Esophagus squamous epithelium (tissue), 5 donors: ENCODE data around the gene DCC. TPM values are rescaled to one million over a fixed set of nuclear protein-coding genes. Genes with fewer than 3 reads are reported as not detected.

Experiments
- DNase-seq: peaks from one replicate; lab custom pipeline; 2025; lab: John Stamatoyannopoulos, UW
- H3K27ac ChIP-seq, 4 donors: fragments of 200-600 bp; sonication (generic); one replicate each; pipeline ENCODE4 v1.5.1; 2016 to 2019; ENCODE audit warnings: mild to moderate bottlenecking in 1 of 4
- H3K27me3 ChIP-seq, 4 donors: fragments of 200-600 bp; sonication (generic); 1 replicate in 3 of 4; 2 replicates in 1 of 4; pipeline versions ENCODE4 v1.5.1 to v1.6.0; 2017 to 2021; ENCODE audit warnings: antibody characterized with exemption in 1 of 4
- H3K36me3 ChIP-seq, 3 donors: fragments of 200-600 bp; sonication (generic); one replicate each; pipeline ENCODE4 v1.5.1; 2016 to 2019
- H3K4me1 ChIP-seq, 3 donors: fragments of 200-600 bp; sonication (generic); one replicate each; pipeline ENCODE4 v1.5.1; 2017 to 2019
- H3K4me3 ChIP-seq, 4 donors: fragments of 200-600 bp; sonication (generic); 1 replicate in 3 of 4; 2 replicates in 1 of 4; pipeline ENCODE4 v1.5.1; 2016 to 2019; ENCODE audit warnings: mild to moderate bottlenecking in 2 of 4, moderate library complexity in 1 of 4
- H3K9me3 ChIP-seq, 3 donors: fragments of 200-600 bp; sonication (generic); one replicate each; pipeline ENCODE4 v1.5.1; 2016 to 2019
- CTCF ChIP-seq, 6 experiments: fragments of 450-650 bp in 4 of 6; fragments of 200-600 bp in 2 of 6; sonication (generic) in 2 of 6; IDR thresholded peaks; one replicate each; pipeline ENCODE4 v1.5.1; 2016 to 2019; ENCODE audit warnings: antibody characterized with exemption in 6 of 6, mild to moderate bottlenecking in 4 of 6, moderate library complexity in 4 of 6
- POLR2A ChIP-seq, 4 donors: fragments of 450-650 bp; IDR thresholded peaks; one replicate each; pipeline ENCODE4 v1.6.1; 2017; ENCODE audit warnings: antibody characterized with exemption in 4 of 4, mild to moderate bottlenecking in 4 of 4, moderate library complexity in 3 of 4
- WGBS, 2 donors: methylation state at CpG; one replicate each; pipeline ENCODE4 v1.1.5; 2018; 5-methylcytosine and 5-hydroxymethylcytosine counted together
- intact Hi-C: fragments of 100-400 bp; cut with DNase I; formaldehyde crosslinking; loops from one replicate; pipeline ENCODE4 v1.15.0; 2022
- total RNA-seq, 4 donors: library from RNA; depleted of rRNA; stranded (reverse); fragments of >200 nt; gene quantifications; one replicate each; pipeline ENCODE4 v1.1.0, GENCODE V29; 2016
- donor health status: DM: yes; HTN: yes; CAD: no.

Gene DCC
- total RNA-seq, 4 donors from 2014 or later: 0.06 to 0.95 TPM; not detected in 2

DNA sequence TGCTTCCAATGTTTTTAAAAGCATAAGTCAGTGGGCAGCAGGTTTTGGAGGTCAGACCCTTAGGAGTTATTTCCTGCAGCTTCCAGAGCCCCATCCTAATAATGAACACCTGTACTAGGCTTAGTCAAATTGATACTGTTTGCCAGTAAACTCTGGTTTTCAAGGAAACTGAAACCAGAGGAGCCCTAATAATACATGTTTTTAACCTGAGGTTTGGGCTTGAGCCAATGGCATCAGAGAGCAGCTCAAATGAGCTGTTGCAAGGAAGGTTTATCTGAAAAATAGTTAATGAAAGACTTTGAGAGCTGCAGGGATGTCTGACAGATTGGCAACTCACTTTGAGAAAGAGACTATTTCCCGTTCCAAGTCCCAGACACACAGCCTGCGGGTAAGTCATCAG, 54.6 kb downstream of the DCC start:
- intact Hi-C loops: no loop called here
- Histone ChIP-seq H3K36me3 (no peaks in the 10 kb centered on the region), H3K27me3 (no peaks in the 10 kb centered on the region), H3K27ac (no peak overlapping the region), H3K4me3 (no peak overlapping the region), H3K4me1 (no peaks in the 10 kb centered on the region), H3K9me3 (no peaks in the 10 kb centered on the region)
- no peak for DNase-seq
- 45 to 51% methylated on average over 2 of the region's 2 CpGs for WGBS, 2 donors
- TF ChIP-seq CTCF (IDR thresholded peaks at IDR 0.05) (no peak), POLR2A (IDR thresholded peaks at IDR 0.05) (no peak)

GRCh38 chr18:52395146-52395852, 55.3 kb downstream of the DCC start:
- Histone ChIP-seq H3K36me3 (no peaks in the 10 kb centered on the region), H3K27ac (no peak overlapping the region), H3K4me1 (no peaks in the 10 kb centered on the region), H3K27me3 (no peaks in the 10 kb centered on the region), H3K4me3 (no peak overlapping the region), H3K9me3 (no peaks in the 10 kb centered on the region)
- intact Hi-C loops: no loop called here
- DNase-seq: no peak
- TF ChIP-seq POLR2A (IDR thresholded peaks at IDR 0.05) (no peak), CTCF (IDR thresholded peaks at IDR 0.05) (no peak)
- WGBS, 2 donors: 65 to 66% methylated on average over 4 to 5 of the region's 5 CpGs

DNA sequence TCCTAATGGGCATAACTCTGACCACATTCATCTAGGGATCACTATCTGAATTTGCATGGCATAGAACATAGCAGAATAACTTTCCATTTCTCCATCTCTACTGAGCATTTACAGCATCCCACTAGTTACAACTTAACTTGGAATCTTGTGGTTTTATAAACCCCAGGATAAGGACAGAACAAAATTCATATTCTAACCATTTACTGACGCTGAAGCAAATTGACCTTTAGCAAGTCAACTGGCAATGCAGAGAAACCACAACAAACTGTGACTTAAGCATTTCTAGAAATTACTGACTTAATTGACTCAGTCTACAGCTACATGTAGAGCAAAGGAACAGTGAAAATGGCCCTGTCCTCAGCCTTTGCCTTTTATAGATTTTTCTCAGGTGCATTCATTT, 61.2 kb downstream of the DCC start:
- intact Hi-C loops: no loop called here
- H3K27me3 ChIP-seq: no peaks in the 10 kb centered on the region
- no peak for DNase-seq
- H3K4me3 ChIP-seq: no peak overlapping the region
- no peaks in the 10 kb centered on the region for H3K9me3 ChIP-seq
- no peaks in the 10 kb centered on the region for H3K4me1 ChIP-seq
- no peak for TF ChIP-seq CTCF (IDR thresholded peaks at IDR 0.05)
- TF ChIP-seq POLR2A (IDR thresholded peaks at IDR 0.05): no peak
- 78 to 92% methylated on average over 1 of the region's 1 CpG for WGBS, 2 donors
- H3K27ac ChIP-seq: no peak overlapping the region
- H3K36me3 ChIP-seq: no peaks in the 10 kb centered on the region

GRCh38 chr18:52402814-52403213, 62.8 kb downstream of the DCC start:
- DNase-seq: no peak
- no peaks in the 10 kb centered on the region for H3K36me3 ChIP-seq
- no peak overlapping the region for H3K4me3 ChIP-seq
- no peak overlapping the region for H3K27ac ChIP-seq
- H3K4me1 ChIP-seq: no peaks in the 10 kb centered on the region
- intact Hi-C loops: no loop called here
- no peaks in the 10 kb centered on the region for H3K9me3 ChIP-seq
- TF ChIP-seq POLR2A (IDR thresholded peaks at IDR 0.05): no peak
- TF ChIP-seq CTCF (IDR thresholded peaks at IDR 0.05): no peak
- no peaks in the 10 kb centered on the region for H3K27me3 ChIP-seq
- WGBS, 2 donors: 47 to 67% methylated on average over 3 of the region's 3 CpGs

- no peaks in the 10 kb centered on the region for H3K9me3 ChIP-seq
- no peak overlapping the region for H3K27ac ChIP-seq
- no peaks in the 10 kb centered on the region for H3K4me1 ChIP-seq
- no peak for DNase-seq
- H3K36me3 ChIP-seq: no peaks in the 10 kb centered on the region
- no peak overlapping the region for H3K4me3 ChIP-seq
- H3K27me3 ChIP-seq: no peaks in the 10 kb centered on the region
- intact Hi-C loops: no loop called here
- TF ChIP-seq CTCF (IDR thresholded peaks at IDR 0.05) (no peak), POLR2A (IDR thresholded peaks at IDR 0.05) (no peak)
Measured at GRCh38 chr18:52403291-52404021, 63.5 kb downstream of the DCC start.
